PC-3 (cell line): ENCODE results near the gene CERS5.

ENCODE experiments used
- EZH2 ChIP-seq: fragments of 300-600 bp; sonication (generic); IDR thresholded peaks from one replicate; pipeline ENCODE4 v1.6.1; 2017; ENCODE audit warnings: antibody characterized with exemption, mild to moderate bottlenecking, low read length; ENCODE audit not compliant: unreplicated experiment
- TF ChIP-seq, protein P1 (sequence below): fragments of 300-600 bp; sonication (generic); conservative IDR thresholded peaks from 2 replicates; pipeline ENCODE4 v1.5.1; 2017; ENCODE audit warnings: antibody characterized with exemption, low read depth, mild to moderate bottlenecking, low read length

- TF ChIP-seq, protein P1, sequence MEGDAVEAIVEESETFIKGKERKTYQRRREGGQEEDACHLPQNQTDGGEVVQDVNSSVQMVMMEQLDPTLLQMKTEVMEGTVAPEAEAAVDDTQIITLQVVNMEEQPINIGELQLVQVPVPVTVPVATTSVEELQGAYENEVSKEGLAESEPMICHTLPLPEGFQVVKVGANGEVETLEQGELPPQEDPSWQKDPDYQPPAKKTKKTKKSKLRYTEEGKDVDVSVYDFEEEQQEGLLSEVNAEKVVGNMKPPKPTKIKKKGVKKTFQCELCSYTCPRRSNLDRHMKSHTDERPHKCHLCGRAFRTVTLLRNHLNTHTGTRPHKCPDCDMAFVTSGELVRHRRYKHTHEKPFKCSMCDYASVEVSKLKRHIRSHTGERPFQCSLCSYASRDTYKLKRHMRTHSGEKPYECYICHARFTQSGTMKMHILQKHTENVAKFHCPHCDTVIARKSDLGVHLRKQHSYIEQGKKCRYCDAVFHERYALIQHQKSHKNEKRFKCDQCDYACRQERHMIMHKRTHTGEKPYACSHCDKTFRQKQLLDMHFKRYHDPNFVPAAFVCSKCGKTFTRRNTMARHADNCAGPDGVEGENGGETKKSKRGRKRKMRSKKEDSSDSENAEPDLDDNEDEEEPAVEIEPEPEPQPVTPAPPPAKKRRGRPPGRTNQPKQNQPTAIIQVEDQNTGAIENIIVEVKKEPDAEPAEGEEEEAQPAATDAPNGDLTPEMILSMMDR, result no peak
- TF ChIP-seq EZH2, result no peak
These were observed 61.2 kb downstream of the CERS5 start for GRCh38 chr12:50105913-50106450.
